ENCODE measurements around the gene TACC2.

Gene TACC2

GRCh38 chr10:122034149-122034756, 45.3 kb downstream of the TACC2 start:
- Histone ChIP-seq H4K20me1 (ENCODE audit: low read depth, low read length) (no peaks in the 10 kb centered on the region), H3K79me2 (ENCODE audit: insufficient read depth, low read length) (no peaks in the 10 kb centered on the region), H3K9me2 (replicated peaks; ENCODE audit: insufficient read depth, low read length) (no peaks in the 10 kb centered on the region), H3K9me3 (ENCODE audit: insufficient read depth, low read length) (no peaks in the 10 kb centered on the region), H3K36me3 (ENCODE audit: low read length) (no peaks in the 10 kb centered on the region), H3K27me3 (ENCODE audit: low read length) (no peaks in the 10 kb centered on the region), H3K9ac (ENCODE audit: low read length) (no peak overlapping the region), H3F3A (ENCODE audit: insufficient read depth) (no peaks in the 10 kb centered on the region), H3K4me3 (ENCODE audit: insufficient read depth, low read length, poor library complexity, severe bottlenecking) (no peak overlapping the region), H3K27ac (ENCODE audit: low read depth, low read length) (no peak overlapping the region), H2AFZ (ENCODE audit: low read depth, low read length, severe bottlenecking) (no peak overlapping the region), H3K4me2 (ENCODE audit: low read depth, low read length, poor library complexity, severe bottlenecking) (no peak overlapping the region)
- TF ChIP-seq CTCF (IDR thresholded peaks at IDR 0.05; ENCODE audit: insufficient read depth, low read length, poor library complexity, severe bottlenecking) = no peak
- TF ChIP-seq EZH2phosphoT487 (conservative IDR thresholded peaks at IDR 0.05; ENCODE audit: low read length) = no peak

DNA sequence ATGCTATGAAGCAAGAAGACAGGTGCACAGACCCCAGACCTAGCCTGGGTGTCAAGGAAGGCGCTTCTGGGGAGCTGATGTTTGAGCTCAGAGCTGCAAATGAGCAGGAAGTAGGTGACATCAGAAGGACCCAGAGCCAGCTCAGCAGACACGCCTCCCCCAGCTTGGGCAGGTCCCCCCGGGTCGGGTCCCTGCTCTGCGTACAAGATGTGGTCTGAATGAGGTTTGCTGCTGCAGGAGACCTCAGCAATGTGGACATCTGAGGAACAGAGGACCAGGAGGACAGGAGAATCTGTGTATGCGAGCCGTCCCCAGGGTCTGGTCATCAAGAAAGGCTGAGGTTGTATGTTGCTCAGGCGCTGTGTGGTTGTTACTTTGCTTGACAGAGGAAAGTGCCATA, 51.8 kb downstream of the TACC2 start:
- H3F3A ChIP-seq (ENCODE audit: insufficient read depth) = no peaks in the 10 kb centered on the region
- no peak for TF ChIP-seq EZH2phosphoT487 (conservative IDR thresholded peaks at IDR 0.05; ENCODE audit: low read length)
- TF ChIP-seq CTCF (IDR thresholded peaks at IDR 0.05; ENCODE audit: insufficient read depth, low read length, poor library complexity, severe bottlenecking) = no peak
- no peaks in the 10 kb centered on the region for H4K20me1 ChIP-seq (ENCODE audit: low read depth, low read length)
- H3K4me2 ChIP-seq (ENCODE audit: low read depth, low read length, poor library complexity, severe bottlenecking) = no peak overlapping the region
- no peaks in the 10 kb centered on the region for H3K9me3 ChIP-seq (ENCODE audit: insufficient read depth, low read length)
- H3K9me2 ChIP-seq (replicated peaks; ENCODE audit: insufficient read depth, low read length) = no peaks in the 10 kb centered on the region
- no peaks in the 10 kb centered on the region for H3K79me2 ChIP-seq (ENCODE audit: insufficient read depth, low read length)
- no peak overlapping the region for H3K27ac ChIP-seq (ENCODE audit: low read depth, low read length)
- H3K36me3 ChIP-seq (ENCODE audit: low read length) = no peaks in the 10 kb centered on the region
- H3K4me3 ChIP-seq (ENCODE audit: insufficient read depth, low read length, poor library complexity, severe bottlenecking) = no peak overlapping the region
- no peak overlapping the region for H2AFZ ChIP-seq (ENCODE audit: low read depth, low read length, severe bottlenecking)
- no peaks in the 10 kb centered on the region for H3K27me3 ChIP-seq (ENCODE audit: low read length)
- H3K9ac ChIP-seq (ENCODE audit: low read length) = no peak overlapping the region

GRCh38 chr10:122042836-122043235, 53.9 kb downstream of the TACC2 start:
- no peak overlapping the region for H3K4me2 ChIP-seq (ENCODE audit: low read depth, low read length, poor library complexity, severe bottlenecking)
- H2AFZ ChIP-seq (ENCODE audit: low read depth, low read length, severe bottlenecking) = no peak overlapping the region
- H3K9me3 ChIP-seq (ENCODE audit: insufficient read depth, low read length) = no peaks in the 10 kb centered on the region
- H3K9ac ChIP-seq (ENCODE audit: low read length) = no peak overlapping the region
- no peaks in the 10 kb centered on the region for H3K27me3 ChIP-seq (ENCODE audit: low read length)
- no peaks in the 10 kb centered on the region for H3F3A ChIP-seq (ENCODE audit: insufficient read depth)
- no peaks in the 10 kb centered on the region for H3K9me2 ChIP-seq (replicated peaks; ENCODE audit: insufficient read depth, low read length)
- no peak overlapping the region for H3K4me3 ChIP-seq (ENCODE audit: insufficient read depth, low read length, poor library complexity, severe bottlenecking)
- TF ChIP-seq CTCF (IDR thresholded peaks at IDR 0.05; ENCODE audit: insufficient read depth, low read length, poor library complexity, severe bottlenecking) (no peak), EZH2phosphoT487 (conservative IDR thresholded peaks at IDR 0.05; ENCODE audit: low read length) (no peak)
- H4K20me1 ChIP-seq (ENCODE audit: low read depth, low read length) = no peaks in the 10 kb centered on the region
- no peak overlapping the region for H3K27ac ChIP-seq (ENCODE audit: low read depth, low read length)
- no peaks in the 10 kb centered on the region for H3K36me3 ChIP-seq (ENCODE audit: low read length)
- H3K79me2 ChIP-seq (ENCODE audit: insufficient read depth, low read length) = no peaks in the 10 kb centered on the region
